ENCODE measurements around the gene ADAT2. TPM values are rescaled to one million over a fixed set of nuclear protein-coding genes. Genes with fewer than 3 reads are reported as not detected.

ADAT2 gene
- 15.2 and 16.0 TPM in 2 replicates for total RNA-seq
- 9.8 TPM for total RNA-seq (2013)
- 13.6 and 18.6 TPM in 2 replicates for polyA plus RNA-seq
- polyA minus RNA-seq = 2.1 and 2.3 TPM in 2 replicates

- DNase-seq (peak; percentile 96), ATAC-seq (ENCODE audit: low read depth) (peak; percentile 95)
- under 1% methylated on average over 51 of the region's 56 CpGs for WGBS (ENCODE audit: insufficient coverage)
- peak within 1 kb of the TSS; percentile 69 to 95 (median 87) for H3K4me3 ChIP-seq (ENCODE audit: control extremely low read depth in 1 of 5, extremely low read depth in 1 of 5, insufficient read depth in 1 of 5, low read depth in 2 of 5, low read length in 4 of 5)
- peak within 1 kb of the TSS; percentile 98 for H2AFZ ChIP-seq (ENCODE audit: insufficient read depth, low read depth, low read length, poor library complexity, severe bottlenecking)
- POLR2A ChIA-PET = interaction anchor here (0.9 to 1.9 kb wide), 3 partner anchors 60 to 504 kb away, joined by 3 to 10 read pairs (median 4); partner anchors contain the start of genes FUCA2 and LTV1
- CTCF ChIA-PET = interaction anchor here (0.6 to 1.7 kb wide), 6 partner anchors 8 to 1303 kb away, joined by 3 to 4 read pairs (median 3); partner anchors contain the start of genes FUCA2 and VTA1
- Mint-ChIP-seq H3K27ac (peak within 1 kb of the TSS; percentile 94), H3K4me1 (peaks cover 33% of the 10 kb centered on the region), H3K27me3 (no peaks in the 10 kb centered on the region), H3K9me3 (ENCODE audit: insufficient read depth) (no peaks in the 10 kb centered on the region), H3K4me3 (peak within 1 kb of the TSS; percentile 95)
- H3K4me1 ChIP-seq (ENCODE audit: control insufficient read depth in 2 of 2, insufficient read depth in 2 of 2, low read length in 2 of 2) = peaks cover 15 to 18% of the 10 kb centered on the region in 2 donors
- H3K27me3 ChIP-seq (replicated peaks in 1 of 4; ENCODE audit: control extremely low read depth in 1 of 4, control insufficient read depth in 3 of 4, insufficient read depth in 4 of 4, low read length in 3 of 4) = no peaks in the 10 kb centered on the region
- no peak for TF ChIP-seq CTCF (IDR thresholded peaks at IDR 0.05)
- no peak for TF ChIP-seq EZH2 (IDR thresholded peaks at IDR 0.05; ENCODE audit: borderline replicate concordance, insufficient read depth, low read depth, low read length, poor library complexity, severe bottlenecking)
- intact Hi-C loops (cut with micrococcal nuclease) = loop anchor here (1.0 to 10.0 kb wide), 10 partner anchors 61 to 1303 kb away; partner anchors contain the start of genes AIG1, FUCA2, LTV1 and NMBR
- H3K9ac ChIP-seq (ENCODE audit: low read length) = peak within 1 kb of the TSS; percentile 81
- peak within 1 kb of the TSS; percentile 59 to 82 for H3K27ac ChIP-seq (ENCODE audit: low read length in 2 of 2)
- H3K79me2 ChIP-seq (ENCODE audit: control insufficient read depth, insufficient read depth, low read length) = peaks cover 24% of the 10 kb centered on the region
- H3K9me3 ChIP-seq (ENCODE audit: control extremely low read depth in 1 of 3, control insufficient read depth in 2 of 3, insufficient read depth in 1 of 3, low read length in 2 of 3) = no peaks in the 10 kb centered on the region
- no peaks in the 10 kb centered on the region for H3K36me3 ChIP-seq (replicated peaks in 1 of 2; ENCODE audit: control extremely low read depth in 1 of 2, control insufficient read depth in 1 of 2, extremely low read depth in 1 of 2, insufficient read depth in 2 of 2, low read length in 1 of 2)
- no peaks in the 10 kb centered on the region for H4K20me1 ChIP-seq (ENCODE audit: control insufficient read depth, insufficient read depth, low read length, poor library complexity, severe bottlenecking)
- peak within 1 kb of the TSS; percentile 87 for H3K4me2 ChIP-seq (replicated peaks; ENCODE audit: low read depth, low read length, poor library complexity, severe bottlenecking)
Measured at GRCh38 chr6:143450453-143451371, at the start of gene ADAT2, which contains the start of gene PEX3. ADAT2 (minus strand) TSS chr6:143450695; CDS start chr6:143450658, 37 bp downstream. PEX3 (plus strand) TSS chr6:143450805; CDS start chr6:143451043, 238 bp downstream.

Data from B cell (primary cell).